GM12878 (cell line): ENCODE results near the gene TRMO. TPM values are rescaled to one million over a fixed set of nuclear protein-coding genes. Genes with fewer than 3 reads are reported as not detected.

Experiments
- BCL11A ChIP-seq: IDR thresholded peaks from 2 replicates; pipeline ENCODE4 v1.6.1; 2011; ENCODE audit warnings: low read depth, low read length
- CUX1 ChIP-seq: IDR thresholded peaks from 2 replicates; pipeline ENCODE4 v1.6.1; 2012; ENCODE audit warnings: improper control_type of control experiment, low read depth, low read length; ENCODE audit not compliant: insufficient replicate concordance
- E4F1 ChIP-seq: fragments of 450-650 bp; IDR thresholded peaks from 2 replicates; pipeline ENCODE4 v1.6.1; 2018; ENCODE audit warnings: borderline replicate concordance, mild to moderate bottlenecking; ENCODE audit not compliant: partially characterized antibody
- EED ChIP-seq: sonication (generic); IDR thresholded peaks from 2 replicates; pipeline ENCODE4 v1.6.1; 2016; ENCODE audit warnings: antibody characterized with exemption, low read depth
- ETV6 ChIP-seq, 2 experiments: fragments of 450-650 bp in 1 of 2; IDR thresholded peaks in 1 of 2; conservative IDR thresholded peaks in 1 of 2; 2 replicates each; pipeline ENCODE4 v1.6.1; 2014; ENCODE audit warnings: antibody characterized with exemption in 1 of 2, borderline replicate concordance in 1 of 2, low read depth in 1 of 2, mild to moderate bottlenecking in 1 of 2, moderate library complexity in 1 of 2
- IRF5 ChIP-seq: fragments of 450-650 bp; IDR thresholded peaks from 2 replicates; pipeline ENCODE4 v1.6.1; 2017; ENCODE audit warnings: borderline replicate concordance
- JUNB ChIP-seq: IDR thresholded peaks from 2 replicates; pipeline ENCODE4 v1.6.1; 2016; ENCODE audit warnings: antibody characterized with exemption, mild to moderate bottlenecking
- MYC ChIP-seq: IDR thresholded peaks from 2 replicates; pipeline ENCODE4 v1.6.1; 2011; ENCODE audit warnings: mild to moderate bottlenecking, low read length, moderate library complexity, inconsistent platforms; ENCODE audit not compliant: insufficient read depth, insufficient replicate concordance, insufficient read length, severe bottlenecking
- POLR2AphosphoS5 ChIP-seq: IDR thresholded peaks from 2 replicates; pipeline ENCODE4 v1.6.1; 2011; ENCODE audit warnings: mild to moderate bottlenecking, low read length, inconsistent platforms
- SMAD1 ChIP-seq: fragments of 450-650 bp; IDR thresholded peaks from 2 replicates; pipeline ENCODE4 v1.6.1; 2018; ENCODE audit warnings: mild to moderate bottlenecking, low read depth; ENCODE audit not compliant: partially characterized antibody
- WRNIP1 ChIP-seq: IDR thresholded peaks from 2 replicates; pipeline ENCODE4 v1.6.1; 2011; ENCODE audit warnings: low read depth, low read length, improper control_type of control experiment, borderline replicate concordance
- YBX1 ChIP-seq: fragments of 450-650 bp; IDR thresholded peaks from 2 replicates; pipeline ENCODE4 v1.6.1; 2016; ENCODE audit warnings: antibody characterized with exemption
- ZNF24 ChIP-seq: fragments of 450-650 bp; IDR thresholded peaks from 2 replicates; pipeline ENCODE4 v1.6.1; 2017; ENCODE audit warnings: antibody characterized with exemption, mild to moderate bottlenecking
- polyA plus RNA-seq, 11 experiments: library from polyadenylated mRNA; depleted of rRNA in 4 of 11; unstranded in 6 of 11; stranded (reverse) in 5 of 11; fragments of >200 nt; fragmentation: Nextera tagmentation in 4 of 11; fragmentation: Illumina TruSeq in 1 of 11; extraction: Ambion mirVana in 4 of 11; extraction: Trizol in 1 of 11; gene quantifications; 1 replicate in 1 of 11; 2 replicates in 10 of 11; pipeline versions ENCODE4 v1.2.1 to v1.2.3, GENCODE V29; 2011 to 2016; ENCODE audit warnings: inconsistent platforms in 2 of 11, missing spikeins in 2 of 11, low read depth in 1 of 11
- total RNA-seq, 4 experiments: library from RNA; depleted of rRNA in 3 of 4; stranded (reverse); fragments of >200 nt in 3 of 4; fragmentation: Illumina TruSeq in 1 of 4; extraction: Trizol in 1 of 4; gene quantifications; 2 replicates each; pipeline versions ENCODE4 v1.2.1 to v1.2.3, GENCODE V29; 2013 to 2021

The TRMO gene
- total and polyA plus RNA-seq, 10 of the 15 experiments (the other 5 are each of a cell fraction or from before 2014, with no cell fraction given), result 5.8 to 23.6 (median 15.3) TPM

- TF ChIP-seq CUX1 (no peak), POLR2AphosphoS5 (no peak), ZNF24 (no peak), EED (no peak), MYC (no peak), BCL11A (no peak), E4F1 (no peak), IRF5 (no peak), JUNB (no peak), ETV6 (conservative IDR thresholded peaks at IDR 0.05 in 1 of 2, IDR thresholded peaks at IDR 0.05 in 1 of 2; ENCODE audit: borderline replicate concordance in 1 of 2, low read depth in 1 of 2) (no peak), WRNIP1 (no peak), YBX1 (no peak), SMAD1 (no peak)
These were observed 14.7 kb upstream of the TRMO start (continued) for GRCh38 chr9:97936998-97937397.
